WI38 (cell line): ENCODE measurements around the gene ECE1.
A peak's percentile ranks its signal among the peaks of the same experiment; 100 is the strongest.

Experiments
- H3K4me3 ChIP-seq: 2 replicates; pipeline ENCODE4 v1.5.1; 2011; ENCODE audit warnings: low read depth, mild to moderate bottlenecking, control low read depth, low read length
- TF ChIP-seq, protein P1 (sequence below): IDR thresholded peaks from 2 replicates; pipeline ENCODE4 v1.5.1; 2012; ENCODE audit warnings: low read depth, mild to moderate bottlenecking, control low read depth, low read length

ECE1 gene

DNA sequence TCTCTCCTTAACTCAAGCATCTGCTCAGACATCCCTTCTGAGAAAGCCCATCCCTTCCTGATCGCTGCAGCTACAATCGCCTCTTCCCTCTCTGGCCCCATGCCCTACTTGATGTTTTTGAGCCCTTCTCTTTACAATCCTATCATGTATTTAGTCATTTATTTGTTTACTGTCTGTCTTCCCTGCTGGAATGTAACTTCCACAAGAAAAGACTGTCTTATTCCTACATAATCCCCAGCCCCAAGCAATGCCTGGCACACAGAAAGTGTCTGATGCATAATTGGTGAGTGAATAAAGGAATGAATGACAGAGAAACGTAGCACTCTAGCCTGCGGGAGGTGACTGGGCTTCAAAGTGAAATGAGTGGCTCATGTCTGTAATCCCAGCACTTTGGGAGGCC lies 25.4 kb downstream of the ECE1 start:
- H3K4me3 ChIP-seq = no peak overlapping the region
- TF ChIP-seq, protein P1, sequence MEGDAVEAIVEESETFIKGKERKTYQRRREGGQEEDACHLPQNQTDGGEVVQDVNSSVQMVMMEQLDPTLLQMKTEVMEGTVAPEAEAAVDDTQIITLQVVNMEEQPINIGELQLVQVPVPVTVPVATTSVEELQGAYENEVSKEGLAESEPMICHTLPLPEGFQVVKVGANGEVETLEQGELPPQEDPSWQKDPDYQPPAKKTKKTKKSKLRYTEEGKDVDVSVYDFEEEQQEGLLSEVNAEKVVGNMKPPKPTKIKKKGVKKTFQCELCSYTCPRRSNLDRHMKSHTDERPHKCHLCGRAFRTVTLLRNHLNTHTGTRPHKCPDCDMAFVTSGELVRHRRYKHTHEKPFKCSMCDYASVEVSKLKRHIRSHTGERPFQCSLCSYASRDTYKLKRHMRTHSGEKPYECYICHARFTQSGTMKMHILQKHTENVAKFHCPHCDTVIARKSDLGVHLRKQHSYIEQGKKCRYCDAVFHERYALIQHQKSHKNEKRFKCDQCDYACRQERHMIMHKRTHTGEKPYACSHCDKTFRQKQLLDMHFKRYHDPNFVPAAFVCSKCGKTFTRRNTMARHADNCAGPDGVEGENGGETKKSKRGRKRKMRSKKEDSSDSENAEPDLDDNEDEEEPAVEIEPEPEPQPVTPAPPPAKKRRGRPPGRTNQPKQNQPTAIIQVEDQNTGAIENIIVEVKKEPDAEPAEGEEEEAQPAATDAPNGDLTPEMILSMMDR = no peak

- H3K4me3 ChIP-seq = no peak overlapping the region
- TF ChIP-seq, protein P1 = no peak
Observed at GRCh38 chr1:21263653-21264225, 26.5 kb downstream of the ECE1 start.

DNA sequence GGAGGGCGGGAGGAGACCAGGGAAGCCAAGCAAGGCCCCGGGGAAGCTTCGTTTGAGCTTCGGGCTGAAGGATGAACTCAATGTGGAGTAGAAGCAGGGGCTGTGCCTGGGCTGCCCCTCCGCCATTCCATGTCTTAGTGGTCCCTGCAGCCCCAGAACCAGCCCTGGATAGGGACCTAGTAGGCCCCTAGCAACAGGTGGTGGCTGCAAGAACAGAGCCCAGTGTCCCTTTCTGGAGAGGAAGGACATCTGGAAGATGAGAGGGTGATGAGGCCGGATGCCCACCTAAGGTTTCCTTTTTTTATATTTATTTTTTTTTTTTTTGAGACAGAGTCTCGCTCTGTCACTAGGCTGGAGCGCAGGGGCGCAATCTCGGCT lies 27.2 kb downstream of the ECE1 start:
- no peak overlapping the region for H3K4me3 ChIP-seq
- TF ChIP-seq, protein P1 = no peak

GRCh38 chr1:21262293-21263051 lies 27.8 kb downstream of the ECE1 start:
- peak overlapping the region; percentile 30; the same call in 1 of the 2 replicates for H3K4me3 ChIP-seq

GRCh38 chr1:21261551-21262292 lies 28.5 kb downstream of the ECE1 start:
- H3K4me3 ChIP-seq = peak overlapping the region; percentile 30; the same call in 1 of the 2 replicates
- TF ChIP-seq, protein P1 = no peak

More at GRCh38 chr1:21262293-21263051, 27.8 kb downstream of the ECE1 start:
- TF ChIP-seq, protein P1 = no peak

- H3K4me3 ChIP-seq = no peak overlapping the region
- TF ChIP-seq, protein P1 = no peak
Observed at GRCh38 chr1:21260405-21261125, 29.7 kb downstream of the ECE1 start.
